Measurements from ENCODE around the gene SPAG16.

DNA sequence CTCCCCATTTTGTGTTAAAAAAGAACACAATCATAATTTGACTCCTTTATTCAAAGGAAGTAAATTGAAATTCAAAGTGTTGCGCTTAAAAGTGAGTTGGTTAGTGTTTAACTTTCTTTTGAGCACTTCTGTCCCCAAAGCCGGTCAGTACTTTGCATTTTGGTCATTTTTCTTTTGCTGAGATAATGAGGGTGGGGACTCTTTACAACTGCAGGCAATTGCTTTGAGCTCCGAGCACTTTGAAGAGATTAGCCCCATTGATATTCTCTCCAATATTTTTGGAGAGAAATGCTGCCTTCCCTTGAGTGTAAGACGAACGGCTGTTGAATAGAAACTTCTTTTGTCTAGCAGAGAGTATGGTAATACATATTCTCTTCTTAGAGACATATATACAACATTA is 885.0 kb downstream of the SPAG16 start:
- no peak for TF ChIP-seq POLR2A (IDR thresholded peaks at IDR 0.05)
- TF ChIP-seq, protein P1, sequence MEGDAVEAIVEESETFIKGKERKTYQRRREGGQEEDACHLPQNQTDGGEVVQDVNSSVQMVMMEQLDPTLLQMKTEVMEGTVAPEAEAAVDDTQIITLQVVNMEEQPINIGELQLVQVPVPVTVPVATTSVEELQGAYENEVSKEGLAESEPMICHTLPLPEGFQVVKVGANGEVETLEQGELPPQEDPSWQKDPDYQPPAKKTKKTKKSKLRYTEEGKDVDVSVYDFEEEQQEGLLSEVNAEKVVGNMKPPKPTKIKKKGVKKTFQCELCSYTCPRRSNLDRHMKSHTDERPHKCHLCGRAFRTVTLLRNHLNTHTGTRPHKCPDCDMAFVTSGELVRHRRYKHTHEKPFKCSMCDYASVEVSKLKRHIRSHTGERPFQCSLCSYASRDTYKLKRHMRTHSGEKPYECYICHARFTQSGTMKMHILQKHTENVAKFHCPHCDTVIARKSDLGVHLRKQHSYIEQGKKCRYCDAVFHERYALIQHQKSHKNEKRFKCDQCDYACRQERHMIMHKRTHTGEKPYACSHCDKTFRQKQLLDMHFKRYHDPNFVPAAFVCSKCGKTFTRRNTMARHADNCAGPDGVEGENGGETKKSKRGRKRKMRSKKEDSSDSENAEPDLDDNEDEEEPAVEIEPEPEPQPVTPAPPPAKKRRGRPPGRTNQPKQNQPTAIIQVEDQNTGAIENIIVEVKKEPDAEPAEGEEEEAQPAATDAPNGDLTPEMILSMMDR (IDR thresholded peaks at IDR 0.05): no peak
- no peak for TF ChIP-seq POLR2AphosphoS5 (IDR thresholded peaks at IDR 0.05)

Data from prostate gland (tissue), 2 donors.